Astrocyte of the spinal cord (primary cell): ENCODE results near the gene TCTN1.
"Not testable (repeated sequence)": the region's sequence is repeated elsewhere in the genome, so short reads cannot be mapped to it uniquely, and the experiment has no call there.

Experiments
- DNase-seq: peaks from one replicate; pipeline ENCODE4 v3.0.0; 2011; ENCODE audit warnings: low read depth, low spot score
- H3K4me3 ChIP-seq: 2 replicates; pipeline ENCODE4 v1.5.1; 2011; ENCODE audit warnings: low read depth, mild to moderate bottlenecking, low read length, moderate library complexity
- CTCF ChIP-seq: IDR thresholded peaks from 2 replicates; pipeline ENCODE4 v1.5.1; 2012; ENCODE audit warnings: low read depth, mild to moderate bottlenecking, low read length, inconsistent platforms
- in situ Hi-C: cut with HindIII; loops from 2 replicates; pipeline ENCODE4 v1.10.0; 2017; ENCODE audit warnings: low sequenced_read_pairs

Gene TCTN1

GRCh38 chr12:110600254-110600653 is 13.7 kb upstream of the TCTN1 start:
- peak; percentile 73 for DNase-seq
- H3K4me3 ChIP-seq = no peak overlapping the region
- peak; percentile 21 for TF ChIP-seq CTCF
- in situ Hi-C loops = no loop called here

- TF ChIP-seq CTCF = peak; percentile 64
- in situ Hi-C loops, H3K4me3 ChIP-seq: not testable (repeated sequence)
Measured at GRCh38 chr12:110602085-110602814, 11.7 kb upstream of the TCTN1 start.

GRCh38 chr12:110606253-110606611 is 7.7 kb upstream of the TCTN1 start:
- DNase-seq = no peak
- no peak for TF ChIP-seq CTCF
- no peak overlapping the region for H3K4me3 ChIP-seq
- in situ Hi-C loops = no loop called here

More at GRCh38 chr12:110602085-110602814, 11.7 kb upstream of the TCTN1 start:
- DNase-seq = peak; percentile 51

- TF ChIP-seq CTCF = no peak
- H3K4me3 ChIP-seq = peak overlapping the region; percentile 74
- in situ Hi-C loops = no loop called here
- DNase-seq = no peak
Measured at GRCh38 chr12:110613071-110613770, 708 bp upstream of the TCTN1 start.

GRCh38 chr12:110615171-110615570 is 1.2 kb downstream of the TCTN1 start:
- TF ChIP-seq CTCF = no peak
- in situ Hi-C loops = no loop called here
- no peak for DNase-seq
- no peak overlapping the region for H3K4me3 ChIP-seq

- no peak for TF ChIP-seq CTCF
- H3K4me3 ChIP-seq = no peak overlapping the region
- no peak for DNase-seq
- in situ Hi-C loops = no loop called here
Measured at GRCh38 chr12:110616471-110617115, 2.7 kb downstream of the TCTN1 start.
